ENCODE measurements around the gene FAF2. TPM values are rescaled to one million over a fixed set of nuclear protein-coding genes. Genes with fewer than 3 reads are reported as not detected.

The FAF2 gene
- total and polyA plus RNA-seq, 8 donors: 33.9 to 54.4 (median 50.8) TPM

GRCh38 chr5:176470539-176470938 lies 22.4 kb downstream of the FAF2 start:
- Histone ChIP-seq H3K4me3 (no peak overlapping the region), H3K27ac (no peak overlapping the region), H3K36me3 (peaks cover 0 to 9% of the 10 kb centered on the region in 2 donors), H3K9me3 (no peaks in the 10 kb centered on the region), H3K27me3 (no peaks in the 10 kb centered on the region), H3K4me1 (peaks cover 0 to 20% of the 10 kb centered on the region in 2 donors)
- ATAC-seq: no peak
- no peak for TF ChIP-seq CTCF (IDR thresholded peaks at IDR 0.05)
- no peak for DNase-seq
- intact Hi-C loops (cut with DNase I): no loop called here

GRCh38 chr5:176471098-176471497 lies 22.9 kb downstream of the FAF2 start:
- Histone ChIP-seq H3K4me1 (peaks cover 0 to 14% of the 10 kb centered on the region in 2 donors), H3K27ac (no peak overlapping the region), H3K9me3 (no peaks in the 10 kb centered on the region), H3K36me3 (peaks cover 0 to 10% of the 10 kb centered on the region in 2 donors), H3K4me3 (no peak overlapping the region), H3K27me3 (no peaks in the 10 kb centered on the region)
- no peak for ATAC-seq
- no peak for TF ChIP-seq CTCF (IDR thresholded peaks at IDR 0.05)
- DNase-seq: no peak
- intact Hi-C loops (cut with DNase I): no loop called here

- intact Hi-C loops (cut with DNase I): no loop called here
- no peak for DNase-seq
- TF ChIP-seq CTCF (IDR thresholded peaks at IDR 0.05): no peak
- no peak overlapping the region for H3K27ac ChIP-seq
- H3K36me3 ChIP-seq: peaks cover 0 to 10% of the 10 kb centered on the region in 2 donors
- no peak overlapping the region for H3K4me3 ChIP-seq
- H3K9me3 ChIP-seq: no peaks in the 10 kb centered on the region
- no peaks in the 10 kb centered on the region for H3K4me1 ChIP-seq
- ATAC-seq: no peak
- no peaks in the 10 kb centered on the region for H3K27me3 ChIP-seq
Measured at GRCh38 chr5:176473335-176474006, 25.3 kb downstream of the FAF2 start.

- TF ChIP-seq CTCF (IDR thresholded peaks at IDR 0.05): no peak
- Histone ChIP-seq H3K4me1 (no peaks in the 10 kb centered on the region), H3K9me3 (no peaks in the 10 kb centered on the region), H3K27me3 (no peaks in the 10 kb centered on the region), H3K4me3 (no peak overlapping the region), H3K27ac (no peak overlapping the region), H3K36me3 (peaks cover 0 to 13% of the 10 kb centered on the region in 2 donors)
- ATAC-seq (no peak), DNase-seq (no peak)
- intact Hi-C loops (cut with DNase I): no loop called here
Measured at GRCh38 chr5:176474476-176474875, 26.3 kb downstream of the FAF2 start.

GRCh38 chr5:176481711-176482110 lies 33.5 kb downstream of the FAF2 start:
- H3K27ac ChIP-seq: no peak overlapping the region
- H3K9me3 ChIP-seq: no peaks in the 10 kb centered on the region
- H3K4me3 ChIP-seq: no peak overlapping the region
- no peaks in the 10 kb centered on the region for H3K27me3 ChIP-seq
- intact Hi-C loops (cut with DNase I): no loop called here
- DNase-seq: no peak
- no peak for ATAC-seq
- H3K36me3 ChIP-seq: peaks cover 0 to 48% of the 10 kb centered on the region in 2 donors
- no peaks in the 10 kb centered on the region for H3K4me1 ChIP-seq
- no peak for TF ChIP-seq CTCF (IDR thresholded peaks at IDR 0.05)

Measured in left lung (tissue), 10 donors.